ENCODE results near the gene PIP5KL1.

PIP5KL1 gene

GRCh38 chr9:127928676-127929624, 1.6 kb downstream of the PIP5KL1 start:
- DNase-seq: no peak

GRCh38 chr9:127927988-127928675, 2.4 kb downstream of the PIP5KL1 start:
- no peak for DNase-seq

GRCh38 chr9:127927201-127927987, 3.2 kb downstream of the PIP5KL1 start:
- no peak for DNase-seq

- DNase-seq: no peak
Observed at GRCh38 chr9:127926906-127927200, 3.7 kb downstream of the PIP5KL1 start.

- DNase-seq: no peak
Observed at GRCh38 chr9:127925959-127926905, 4.3 kb downstream of the PIP5KL1 start.

- DNase-seq: no peak
Observed at GRCh38 chr9:127924736-127925444, 5.7 kb downstream of the PIP5KL1 start.

- no peak for DNase-seq
Observed at GRCh38 chr9:127923771-127924170, 6.8 kb downstream of the PIP5KL1 start.

- DNase-seq: no peak
Observed at GRCh38 chr9:127923046-127923445, 7.5 kb downstream of the PIP5KL1 start.

- DNase-seq: peak in 1 of 2 donors; percentile 77
Observed at GRCh38 chr9:127921557-127922120, 8.9 kb downstream of the PIP5KL1 start.

- no peak for DNase-seq
Observed at GRCh38 chr9:127920794-127921193, 9.8 kb downstream of the PIP5KL1 start.

GRCh38 chr9:127919253-127919815, 11.2 kb downstream of the PIP5KL1 start:
- DNase-seq: peak; percentile 86 to 99

- no peak for DNase-seq
Observed at GRCh38 chr9:127918183-127919107, 12.1 kb downstream of the PIP5KL1 start.

- DNase-seq: no peak
Observed at GRCh38 chr9:127917603-127918002, 13.0 kb downstream of the PIP5KL1 start.

- peak; percentile 89 to 97 for DNase-seq
Observed at GRCh38 chr9:127916720-127917581, 13.6 kb downstream of the PIP5KL1 start, which contains the start of gene ST6GALNAC4. TSS of gene ST6GALNAC4 (minus strand) at chr9:127917041. CDS start at chr9:127916419, 622 bp downstream.

GRCh38 chr9:127915801-127916719, 14.5 kb downstream of the PIP5KL1 start:
- DNase-seq: no peak

GRCh38 chr9:127915325-127915752, 15.2 kb downstream of the PIP5KL1 start:
- no peak for DNase-seq

- DNase-seq: no peak
Observed at GRCh38 chr9:127913682-127914081, 16.9 kb downstream of the PIP5KL1 start.

All from inflammatory macrophage treated with lipopolysaccharide for 1 hour (primary cell).